GM13977 (cell line): ENCODE data around the gene GLP1R.

Experiments
- DNase-seq: peaks from one replicate; pipeline ENCODE4 v3.0.0; 2012; ENCODE audit warnings: low spot score
- in situ Hi-C: fragments of 300-500 bp; cut with MboI; formaldehyde crosslinking; loops from one replicate; pipeline ENCODE4 v1.12.0; 2022; ENCODE audit warnings: low sequenced_read_pairs, low pct_unique_long_range_greater_than_20kb, mixed read lengths, inconsistent platforms; ENCODE audit not compliant: unreplicated experiment
- TF ChIP-seq, protein P1 (sequence below): IDR thresholded peaks from 2 replicates; pipeline ENCODE4 v1.5.1; 2012; ENCODE audit warnings: mild to moderate bottlenecking, control low read depth; ENCODE audit not compliant: insufficient read depth; ENCODE audit errors: extremely low read depth, missing control alignments

GLP1R gene

DNA sequence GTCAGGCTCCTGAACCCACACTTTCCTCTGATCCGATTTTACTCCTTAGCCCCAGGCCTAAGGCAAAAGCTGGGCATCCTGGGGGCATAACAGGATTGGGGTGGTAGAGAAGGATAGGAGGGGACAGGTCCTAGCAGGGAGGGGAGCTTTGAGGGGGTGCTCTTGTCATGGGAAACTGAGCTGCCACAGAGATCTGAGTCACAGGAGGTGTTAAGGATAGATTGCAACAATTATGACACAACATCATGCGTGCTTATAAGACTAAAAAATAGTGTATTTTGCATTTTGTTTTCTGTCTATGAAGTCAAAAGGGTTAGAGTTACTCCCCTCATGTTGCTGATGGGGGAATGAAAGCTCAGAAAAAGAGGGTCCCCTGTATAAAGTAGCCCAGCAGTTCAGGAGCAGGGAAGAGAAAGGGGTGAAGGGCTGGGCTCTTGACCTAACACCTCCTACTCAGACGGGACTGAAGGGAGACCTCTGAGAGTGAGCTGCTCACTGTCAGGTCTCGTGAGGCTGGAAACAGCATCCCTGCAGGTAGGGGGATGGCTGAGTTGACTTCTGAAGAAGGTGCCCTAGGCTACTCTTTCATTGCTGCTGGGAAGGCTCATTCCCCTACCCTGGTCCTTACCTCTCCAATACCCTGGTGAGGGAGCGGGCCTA, 2.0 kb downstream of the GLP1R start:
- no peak for DNase-seq
- TF ChIP-seq, protein P1, sequence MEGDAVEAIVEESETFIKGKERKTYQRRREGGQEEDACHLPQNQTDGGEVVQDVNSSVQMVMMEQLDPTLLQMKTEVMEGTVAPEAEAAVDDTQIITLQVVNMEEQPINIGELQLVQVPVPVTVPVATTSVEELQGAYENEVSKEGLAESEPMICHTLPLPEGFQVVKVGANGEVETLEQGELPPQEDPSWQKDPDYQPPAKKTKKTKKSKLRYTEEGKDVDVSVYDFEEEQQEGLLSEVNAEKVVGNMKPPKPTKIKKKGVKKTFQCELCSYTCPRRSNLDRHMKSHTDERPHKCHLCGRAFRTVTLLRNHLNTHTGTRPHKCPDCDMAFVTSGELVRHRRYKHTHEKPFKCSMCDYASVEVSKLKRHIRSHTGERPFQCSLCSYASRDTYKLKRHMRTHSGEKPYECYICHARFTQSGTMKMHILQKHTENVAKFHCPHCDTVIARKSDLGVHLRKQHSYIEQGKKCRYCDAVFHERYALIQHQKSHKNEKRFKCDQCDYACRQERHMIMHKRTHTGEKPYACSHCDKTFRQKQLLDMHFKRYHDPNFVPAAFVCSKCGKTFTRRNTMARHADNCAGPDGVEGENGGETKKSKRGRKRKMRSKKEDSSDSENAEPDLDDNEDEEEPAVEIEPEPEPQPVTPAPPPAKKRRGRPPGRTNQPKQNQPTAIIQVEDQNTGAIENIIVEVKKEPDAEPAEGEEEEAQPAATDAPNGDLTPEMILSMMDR = no peak
- in situ Hi-C loops = no loop called here

DNA sequence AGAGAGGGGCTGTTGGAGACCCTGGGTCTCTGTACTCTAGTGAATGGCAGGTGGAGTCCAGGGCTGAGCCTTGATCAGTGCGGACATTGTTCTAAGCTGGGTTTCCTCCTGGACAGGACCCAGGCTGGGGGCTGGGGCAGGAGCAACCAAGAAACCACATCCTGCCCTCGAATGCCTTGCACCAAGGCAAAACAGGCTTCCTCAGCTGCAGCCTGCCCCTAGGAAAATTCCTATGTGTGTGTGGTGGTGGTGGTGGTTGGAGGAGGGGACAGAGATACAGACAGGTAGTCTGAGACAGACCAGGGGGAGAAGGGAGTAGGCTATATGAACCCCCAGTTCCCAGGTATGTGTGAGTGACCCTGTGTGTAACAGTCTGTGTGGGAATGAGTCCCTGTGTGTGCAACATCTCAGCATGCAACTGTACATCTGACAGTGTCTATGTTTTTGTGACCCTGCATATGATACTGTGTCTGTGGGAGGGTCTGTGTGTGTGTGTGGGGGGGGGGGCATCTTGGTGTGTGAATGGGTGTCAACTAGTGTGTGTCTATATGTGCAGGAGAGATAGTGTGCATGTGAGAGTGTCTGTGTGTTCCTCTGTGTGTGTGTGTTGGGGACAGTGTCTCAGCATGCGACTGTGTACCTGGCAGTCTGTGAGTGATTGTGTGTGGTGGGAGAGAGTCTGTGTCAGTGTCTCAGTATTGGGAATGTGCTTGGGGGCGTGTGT, 3.0 kb downstream of the GLP1R start:
- in situ Hi-C loops = no loop called here
- no peak for DNase-seq
- TF ChIP-seq, protein P1 = no peak

DNA sequence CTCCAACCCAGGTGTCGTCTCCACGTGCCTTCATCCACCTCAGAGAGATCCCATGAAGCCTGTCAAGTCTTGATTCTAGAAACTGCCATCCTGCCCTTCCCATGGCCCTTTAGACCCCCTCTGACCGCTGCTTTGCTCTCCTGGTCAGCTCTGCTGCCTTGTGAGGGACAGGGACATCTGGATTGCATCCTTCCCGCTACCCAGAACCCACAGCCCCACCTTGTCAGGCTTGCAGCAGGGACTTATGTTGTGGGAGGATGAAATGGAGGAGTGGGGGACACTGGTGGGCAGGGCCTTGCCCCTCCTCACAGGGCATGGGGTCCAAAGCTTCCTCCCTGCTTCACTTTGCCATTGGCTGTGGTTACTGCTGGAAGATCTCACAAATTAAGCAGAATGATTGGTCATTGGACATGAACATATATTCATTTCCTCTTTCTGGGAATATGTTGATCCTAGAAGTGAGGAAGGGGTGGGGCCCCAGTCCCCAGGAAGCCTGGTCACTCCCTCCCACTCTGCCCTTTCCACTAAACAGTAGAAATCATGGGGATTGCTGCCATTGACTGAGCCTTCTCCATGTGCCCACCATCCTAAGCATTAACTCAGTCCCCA, 4.5 kb downstream of the GLP1R start:
- TF ChIP-seq, protein P1 = no peak
- in situ Hi-C loops = no loop called here
- DNase-seq = no peak

DNA sequence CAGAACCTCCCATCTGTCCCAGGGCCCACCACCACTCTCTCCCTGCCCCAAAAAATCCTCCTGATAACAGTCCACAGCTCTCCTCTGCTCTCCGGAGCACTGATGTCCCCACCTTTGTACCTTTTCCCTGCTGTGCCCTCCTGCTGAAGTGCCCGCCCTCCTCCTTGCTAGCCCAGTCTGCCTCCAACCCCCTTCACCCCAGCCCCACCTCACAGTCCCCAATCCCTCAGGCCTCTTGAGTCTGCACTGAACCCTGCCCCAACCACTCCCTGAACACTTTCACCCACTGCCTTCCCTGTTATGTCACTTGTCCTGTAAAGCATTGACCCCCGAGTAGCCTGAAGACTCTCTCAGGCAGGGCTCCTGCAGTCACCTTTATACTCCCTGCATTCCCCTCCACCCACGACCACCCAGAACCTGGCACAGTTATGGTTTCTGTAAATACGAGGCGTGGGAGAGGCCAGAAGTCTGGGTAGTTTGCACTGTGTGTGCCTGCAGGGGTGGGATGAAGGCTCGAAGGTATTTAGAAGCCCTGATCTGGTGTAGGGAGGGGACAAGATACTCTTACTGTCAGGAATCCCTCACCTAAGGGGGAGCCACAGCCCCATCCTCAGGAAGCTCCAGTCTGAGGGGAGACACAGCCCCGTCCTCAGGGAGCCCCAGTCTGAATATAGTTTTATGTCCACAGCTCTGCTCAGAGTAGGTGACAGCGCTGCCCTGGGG, 5.4 kb downstream of the GLP1R start:
- in situ Hi-C loops = no loop called here
- TF ChIP-seq, protein P1 = no peak
- no peak for DNase-seq

DNA sequence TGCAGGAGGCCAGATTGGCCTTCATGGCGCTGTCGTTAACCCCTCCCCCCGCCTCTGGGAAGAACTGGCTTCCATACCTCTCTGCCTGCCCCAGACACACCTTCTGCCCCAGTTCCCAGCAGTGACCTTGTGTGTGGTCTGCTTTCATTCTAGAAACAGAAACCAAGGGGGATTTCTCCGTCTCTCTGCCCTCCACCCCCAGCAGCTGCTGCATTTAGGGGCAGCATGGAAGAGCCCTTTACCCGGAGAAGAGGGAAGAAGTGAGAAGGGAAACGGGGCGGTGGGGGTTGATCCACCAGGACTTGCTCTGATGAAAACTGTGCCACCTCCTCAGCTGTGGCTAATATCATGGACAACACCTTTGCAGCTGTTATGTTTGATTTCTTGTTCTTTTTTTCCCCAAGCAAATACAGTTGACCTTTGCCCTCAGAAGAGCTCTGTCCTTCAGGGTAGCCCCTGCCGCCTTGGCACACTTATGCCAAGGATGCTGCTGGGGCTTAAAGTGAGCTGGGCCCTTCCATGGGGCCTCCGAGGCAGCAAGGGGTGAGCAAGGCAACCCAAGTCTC, 6.1 kb downstream of the GLP1R start:
- in situ Hi-C loops = no loop called here
- no peak for DNase-seq
- TF ChIP-seq, protein P1 = no peak

DNA sequence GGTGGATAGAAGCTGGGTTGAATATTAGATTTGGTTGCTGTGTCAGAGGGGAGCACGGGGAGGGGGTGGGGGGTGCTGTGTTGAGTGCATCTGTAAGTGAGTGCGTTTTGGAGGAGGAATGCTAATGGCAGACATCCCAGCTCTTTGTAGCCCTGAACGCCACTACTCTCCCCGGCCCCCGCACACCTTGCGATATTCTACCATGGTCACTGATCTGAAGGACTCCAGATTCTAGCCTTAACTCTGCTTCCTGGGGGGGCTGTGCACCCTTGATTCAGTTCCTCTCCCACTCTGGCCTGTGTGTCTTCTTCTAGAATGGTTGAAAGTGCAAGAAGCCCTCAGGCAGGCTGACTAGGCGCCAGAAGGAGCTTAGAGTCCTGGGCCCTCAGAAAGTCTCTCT, 7.1 kb downstream of the GLP1R start:
- no peak for DNase-seq
- in situ Hi-C loops = no loop called here
- TF ChIP-seq, protein P1 = no peak
